Fibroblast of lung (primary cell): ENCODE data around the gene NUDC.

Source experiments
- CTCF ChIP-seq, 2 donors: IDR thresholded peaks in 1 of 2; conservative IDR thresholded peaks in 1 of 2; 1 replicate in 1 of 2; 2 replicates in 1 of 2; pipeline ENCODE4 v1.5.1; 2011 to 2012; ENCODE audit warnings: low read length in 2 of 2, control low read depth in 1 of 2, inconsistent platforms in 1 of 2, low read depth in 1 of 2, mild to moderate bottlenecking in 1 of 2
- EZH2 ChIP-seq: IDR thresholded peaks from 2 replicates; pipeline ENCODE4 v1.5.1; 2012; ENCODE audit warnings: low read length, control low read depth, mild to moderate bottlenecking; ENCODE audit errors: missing control alignments

DNA sequence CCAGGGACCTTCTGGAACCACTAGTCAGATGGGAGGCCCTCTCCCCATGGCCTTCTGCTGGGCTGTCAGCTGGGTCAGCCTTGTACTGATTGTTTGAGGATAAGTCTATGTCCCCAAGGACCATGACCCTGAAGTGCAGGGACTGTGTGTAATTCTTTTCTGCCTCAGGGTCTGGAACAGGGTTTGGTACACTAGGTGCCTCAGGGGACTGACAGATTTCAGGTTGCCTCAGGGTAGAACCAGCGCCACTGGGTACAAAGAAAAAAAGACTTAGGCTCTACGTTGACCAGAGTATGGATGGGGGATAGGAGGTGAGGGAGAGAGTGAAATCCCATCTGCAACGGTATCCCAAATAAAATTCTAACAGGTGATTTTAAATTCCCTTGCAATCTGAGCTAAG lies 35.8 kb downstream of the NUDC start:
- no peak for TF ChIP-seq EZH2
- no peak for TF ChIP-seq CTCF (conservative IDR thresholded peaks at IDR 0.05 in 1 of 2, IDR thresholded peaks at IDR 0.05 in 1 of 2; ENCODE audit: low read depth in 1 of 2, low read length in 2 of 2)
